GM10266 (cell line): Measurements from ENCODE around the gene STYX.
"Not testable (repeated sequence)": the region's sequence is repeated elsewhere in the genome, so short reads cannot be mapped to it uniquely, and the experiment has no call there.

Experiments used
- DNase-seq: peaks from one replicate; pipeline ENCODE4 v3.0.0; 2012; ENCODE audit errors: extremely low spot score
- TF ChIP-seq, protein P1 (sequence below): IDR thresholded peaks from 2 replicates; pipeline ENCODE4 v1.5.1; 2012; ENCODE audit warnings: mild to moderate bottlenecking, low read depth; ENCODE audit not compliant: control insufficient read depth, insufficient read depth; ENCODE audit errors: missing control alignments

Gene STYX

DNA sequence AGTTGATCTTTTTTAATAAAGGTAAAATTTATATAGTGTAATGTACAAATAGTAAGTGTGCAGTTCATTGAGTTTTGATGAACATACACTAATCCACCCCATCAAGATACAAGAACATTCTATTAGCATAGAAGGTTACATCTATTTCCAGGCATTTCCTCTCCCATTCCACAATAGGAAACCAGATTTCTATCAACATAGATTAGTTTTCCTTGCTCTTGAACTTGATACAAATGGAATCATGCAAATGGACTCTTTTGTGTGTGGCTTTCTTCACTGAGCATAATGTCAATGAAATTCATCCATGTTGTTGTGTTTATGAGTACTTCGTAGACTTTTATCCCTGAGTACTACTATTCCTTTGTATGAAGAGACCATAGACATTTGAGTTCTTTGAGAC is 10.8 kb downstream of the STYX start:
- TF ChIP-seq, protein P1, sequence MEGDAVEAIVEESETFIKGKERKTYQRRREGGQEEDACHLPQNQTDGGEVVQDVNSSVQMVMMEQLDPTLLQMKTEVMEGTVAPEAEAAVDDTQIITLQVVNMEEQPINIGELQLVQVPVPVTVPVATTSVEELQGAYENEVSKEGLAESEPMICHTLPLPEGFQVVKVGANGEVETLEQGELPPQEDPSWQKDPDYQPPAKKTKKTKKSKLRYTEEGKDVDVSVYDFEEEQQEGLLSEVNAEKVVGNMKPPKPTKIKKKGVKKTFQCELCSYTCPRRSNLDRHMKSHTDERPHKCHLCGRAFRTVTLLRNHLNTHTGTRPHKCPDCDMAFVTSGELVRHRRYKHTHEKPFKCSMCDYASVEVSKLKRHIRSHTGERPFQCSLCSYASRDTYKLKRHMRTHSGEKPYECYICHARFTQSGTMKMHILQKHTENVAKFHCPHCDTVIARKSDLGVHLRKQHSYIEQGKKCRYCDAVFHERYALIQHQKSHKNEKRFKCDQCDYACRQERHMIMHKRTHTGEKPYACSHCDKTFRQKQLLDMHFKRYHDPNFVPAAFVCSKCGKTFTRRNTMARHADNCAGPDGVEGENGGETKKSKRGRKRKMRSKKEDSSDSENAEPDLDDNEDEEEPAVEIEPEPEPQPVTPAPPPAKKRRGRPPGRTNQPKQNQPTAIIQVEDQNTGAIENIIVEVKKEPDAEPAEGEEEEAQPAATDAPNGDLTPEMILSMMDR = no peak
- no peak for DNase-seq

- no peak for DNase-seq
- TF ChIP-seq, protein P1 = no peak
Observed at GRCh38 chr14:52741865-52742264, 11.9 kb downstream of the STYX start.

GRCh38 chr14:52748647-52749292 is 18.8 kb downstream of the STYX start:
- no peak for DNase-seq
- TF ChIP-seq, protein P1 = no peak

GRCh38 chr14:52755607-52756316 is 25.8 kb downstream of the STYX start:
- TF ChIP-seq, protein P1 = no peak
- DNase-seq = no peak

- TF ChIP-seq, protein P1 = no peak
- DNase-seq = no peak
Observed at GRCh38 chr14:52759145-52759544, 29.2 kb downstream of the STYX start.

DNA sequence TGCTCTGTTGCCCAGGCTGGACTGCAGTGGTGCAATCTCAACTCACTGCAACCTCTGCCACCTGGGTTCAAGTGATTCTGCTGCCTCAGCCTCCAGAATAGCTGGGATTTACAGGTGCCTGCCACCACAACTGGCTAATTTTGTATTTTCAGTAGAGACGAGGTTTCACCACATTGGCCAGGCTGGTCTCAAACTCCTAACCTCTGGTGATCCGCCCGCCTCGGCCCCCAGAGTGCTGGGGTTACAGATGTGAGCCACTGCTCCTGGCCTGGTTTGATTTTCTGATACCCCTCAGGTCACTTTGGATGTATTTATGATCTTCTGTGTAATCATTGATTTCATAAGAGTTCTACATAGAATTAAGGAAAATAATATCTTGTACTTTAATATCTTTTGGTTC is 33.0 kb downstream of the STYX start:
- not testable (repeated sequence) for DNase-seq

DNA sequence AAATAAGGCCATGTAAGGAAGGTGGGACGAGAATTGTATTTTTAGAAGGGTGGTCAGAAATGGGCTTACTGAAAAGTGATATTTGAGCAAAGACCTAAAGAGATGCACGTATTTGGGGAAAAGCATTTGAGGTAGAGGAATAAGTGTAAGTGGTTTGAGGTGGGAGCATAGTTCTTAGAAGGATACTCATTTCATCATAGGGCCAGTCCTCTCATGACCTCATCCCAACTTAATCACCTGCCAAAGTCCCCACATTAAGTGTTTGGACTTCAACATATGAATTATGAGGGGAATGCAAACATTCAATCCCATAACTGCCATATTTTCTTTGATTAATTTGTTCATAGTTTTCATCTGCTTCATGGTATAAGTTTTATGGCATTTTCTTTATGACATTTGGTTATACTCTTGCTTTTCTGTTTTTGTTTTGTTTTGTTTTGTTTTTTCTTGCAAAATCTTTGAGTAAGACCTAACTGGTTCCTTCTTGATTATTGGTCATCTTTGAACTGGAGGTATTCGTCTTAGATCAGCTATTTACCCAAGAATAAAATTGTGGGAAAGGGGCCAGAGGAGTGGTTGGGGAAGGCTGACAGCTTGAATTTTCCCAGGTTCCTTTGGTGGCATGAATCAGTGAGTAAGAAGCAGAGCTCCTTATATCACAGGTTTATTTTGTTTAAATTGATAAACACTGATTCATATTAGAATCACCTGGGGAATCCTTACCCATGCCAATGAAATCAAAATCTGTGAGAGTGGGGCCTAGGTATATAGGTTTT is 37.3 kb downstream of the STYX start:
- DNase-seq = no peak
- TF ChIP-seq, protein P1 = no peak
